ENCODE data around the gene F9.
"Not testable (repeated sequence)": the region's sequence is repeated elsewhere in the genome, so short reads cannot be mapped to it uniquely, and the experiment has no call there.

Gene F9

DNA sequence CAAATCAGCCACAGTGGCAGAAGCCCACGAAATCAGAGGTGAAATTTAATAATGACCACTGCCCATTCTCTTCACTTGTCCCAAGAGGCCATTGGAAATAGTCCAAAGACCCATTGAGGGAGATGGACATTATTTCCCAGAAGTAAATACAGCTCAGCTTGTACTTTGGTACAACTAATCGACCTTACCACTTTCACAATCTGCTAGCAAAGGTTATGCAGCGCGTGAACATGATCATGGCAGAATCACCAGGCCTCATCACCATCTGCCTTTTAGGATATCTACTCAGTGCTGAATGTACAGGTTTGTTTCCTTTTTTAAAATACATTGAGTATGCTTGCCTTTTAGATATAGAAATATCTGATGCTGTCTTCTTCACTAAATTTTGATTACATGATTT, at the start of gene F9:
Gene F9 (plus strand): TSS at position 190 of the 400 bp plus-strand sequence. CDS start 26 bp downstream, at position 216.
- DNase-seq (ENCODE audit: low spot score) = no peak

DNA sequence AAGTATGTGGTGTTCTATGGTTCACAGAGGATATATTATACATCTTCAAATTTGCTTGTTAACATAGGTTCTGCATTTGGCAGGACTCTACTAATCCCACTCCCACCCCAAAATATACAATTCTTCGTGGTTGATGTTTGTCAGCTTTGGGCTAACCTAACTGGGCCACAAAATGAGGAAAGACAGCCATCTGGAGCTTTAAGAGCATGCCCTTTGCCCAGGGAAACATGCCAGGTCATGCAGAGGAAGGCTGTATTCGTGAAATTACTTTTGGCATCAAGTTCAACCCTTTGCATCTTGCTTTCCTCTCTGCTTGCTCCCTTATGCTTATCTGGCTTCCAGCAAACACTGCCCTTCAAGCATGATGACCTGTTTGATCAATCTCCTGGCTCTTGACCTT, 46.8 kb upstream of the F9 start:
- DNase-seq (ENCODE audit: low spot score) = no peak

DNA sequence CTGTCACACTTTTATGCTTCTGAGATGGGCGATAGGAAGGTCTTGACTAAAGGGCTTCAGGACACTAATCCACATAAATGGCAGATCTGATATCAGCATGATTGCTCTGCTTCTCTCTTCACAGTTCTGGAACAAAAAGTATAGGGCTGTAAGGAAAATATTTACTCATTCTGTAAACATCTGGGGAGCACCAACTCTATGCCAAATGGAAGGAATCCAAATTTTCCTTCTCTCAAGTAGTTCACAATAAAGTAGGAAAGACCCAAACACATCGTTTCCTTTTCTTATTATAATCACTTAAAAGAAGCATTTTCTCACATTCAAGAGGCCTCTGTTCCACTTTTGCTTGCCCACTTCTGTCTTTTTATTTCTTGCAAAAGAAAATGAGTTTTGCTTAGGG, 45.9 kb upstream of the F9 start:
- no peak for DNase-seq (ENCODE audit: low spot score)

DNA sequence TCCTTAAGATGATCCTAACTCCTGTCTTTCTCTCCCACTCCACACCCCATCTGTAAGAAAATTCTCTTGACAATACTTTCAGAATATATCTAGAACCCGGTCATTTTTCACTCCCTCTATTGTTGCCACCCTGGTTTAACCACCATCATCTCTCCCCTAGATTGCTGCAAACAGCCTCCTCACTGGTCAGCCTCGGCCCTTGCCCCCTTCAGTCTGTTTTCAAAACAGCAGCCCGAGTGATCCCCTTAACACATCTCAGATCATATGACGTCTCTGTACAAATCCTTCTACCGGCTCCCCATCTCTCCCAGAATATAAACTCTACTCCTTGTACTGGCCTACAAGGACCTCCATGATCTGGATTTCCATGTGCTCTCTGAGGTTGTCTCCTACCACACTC, 35.2 kb upstream of the F9 start:
- DNase-seq (ENCODE audit: low spot score) = no peak

DNA sequence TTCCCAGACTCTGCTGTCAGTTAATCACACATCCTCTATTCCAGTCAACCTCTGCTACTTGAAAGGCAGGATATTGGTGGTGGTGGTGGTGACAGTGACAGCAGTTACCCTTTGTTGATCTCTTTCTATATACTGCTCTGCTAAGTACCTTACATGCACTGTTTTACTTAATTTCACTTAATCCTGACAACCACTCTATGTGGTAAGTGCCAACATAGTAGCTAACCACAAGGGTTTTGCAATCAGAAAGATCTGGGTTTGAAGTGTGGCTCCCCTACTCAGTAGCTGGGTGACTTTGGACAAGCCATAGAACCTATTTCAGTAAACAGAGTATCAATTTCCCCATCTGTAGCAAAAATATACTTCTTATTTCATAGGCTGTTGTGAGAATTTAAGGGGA, 24.2 kb upstream of the F9 start:
- no peak for DNase-seq (ENCODE audit: low spot score)

DNA sequence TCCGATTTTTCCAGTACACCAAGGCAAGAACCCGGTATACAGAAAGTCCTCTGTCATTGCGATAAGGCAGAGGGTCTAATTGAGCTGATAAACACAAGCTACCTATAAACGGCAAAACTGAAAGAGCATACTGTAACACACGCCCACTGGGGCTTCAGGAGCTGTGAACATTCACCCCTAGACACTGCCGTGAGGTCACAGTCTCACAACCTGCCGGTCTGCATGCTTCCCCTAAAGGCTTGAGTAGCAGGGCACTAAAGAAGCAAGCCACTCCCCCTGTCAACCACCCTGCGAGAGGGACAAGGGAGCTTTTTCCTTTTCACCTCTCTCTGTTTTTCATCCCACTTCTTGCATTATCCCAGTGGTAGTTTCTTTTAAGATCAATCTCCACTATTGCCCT, 22.4 kb upstream of the F9 start:
- no peak for DNase-seq (ENCODE audit: low spot score)

DNA sequence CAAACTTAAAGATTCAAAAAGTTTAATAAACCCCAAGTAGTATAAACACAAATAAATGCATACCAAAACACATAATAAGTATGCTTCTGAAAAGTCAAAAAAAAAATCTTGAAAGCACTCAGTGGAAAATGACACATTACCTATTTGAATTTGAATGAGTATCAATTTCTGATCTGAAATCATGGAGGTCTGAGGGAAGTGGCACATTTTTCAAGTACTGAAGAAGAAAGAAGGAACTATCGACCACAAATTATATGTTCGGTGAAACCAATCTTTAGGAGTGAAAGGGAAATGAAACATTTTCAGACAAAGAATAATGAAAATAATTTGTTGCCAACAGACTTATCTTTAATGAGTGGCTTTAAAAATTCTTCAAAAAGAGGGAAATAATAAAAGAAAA, 12.1 kb upstream of the F9 start:
- DNase-seq (ENCODE audit: low spot score) = no peak

DNA sequence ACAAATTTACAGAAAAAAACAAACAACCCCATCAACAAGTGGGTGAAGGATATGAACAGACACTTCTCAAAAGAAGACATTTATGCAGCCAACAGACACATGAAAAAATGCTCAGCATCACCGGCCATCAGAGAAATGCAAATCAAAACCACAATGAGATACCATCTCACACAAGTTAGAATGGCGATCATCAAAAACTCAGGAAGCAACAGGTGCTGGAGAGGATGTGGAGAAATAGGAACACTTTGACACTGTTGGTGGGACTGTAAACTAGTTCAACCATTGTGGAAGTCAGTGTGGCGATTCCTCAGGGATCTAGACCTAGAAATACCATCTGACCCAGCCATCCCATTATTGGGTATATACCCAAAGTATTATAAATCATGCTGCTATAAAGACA, 1.7 kb upstream of the F9 start:
- not testable (repeated sequence) for DNase-seq (ENCODE audit: low spot score)

DNA sequence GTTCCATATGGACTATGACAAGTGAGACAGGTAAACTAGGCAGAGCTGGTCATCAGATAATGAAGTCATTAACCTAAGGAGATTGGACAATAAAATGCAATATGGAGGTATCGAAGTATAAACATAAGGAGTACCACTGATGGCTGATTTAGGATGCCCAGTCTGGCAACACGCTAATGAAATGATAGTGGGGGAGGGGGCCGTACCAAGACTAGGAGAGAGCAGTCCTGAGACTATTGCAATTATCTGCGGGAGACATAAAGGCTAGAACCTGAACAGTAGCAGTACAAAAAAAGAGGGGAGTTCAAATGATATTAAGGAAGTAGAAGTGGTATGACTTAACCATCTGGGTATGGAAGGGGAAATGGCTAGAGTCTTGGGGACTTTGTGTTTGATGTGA, 2.3 kb downstream of the F9 start:
- no peak for DNase-seq (ENCODE audit: low spot score)

DNA sequence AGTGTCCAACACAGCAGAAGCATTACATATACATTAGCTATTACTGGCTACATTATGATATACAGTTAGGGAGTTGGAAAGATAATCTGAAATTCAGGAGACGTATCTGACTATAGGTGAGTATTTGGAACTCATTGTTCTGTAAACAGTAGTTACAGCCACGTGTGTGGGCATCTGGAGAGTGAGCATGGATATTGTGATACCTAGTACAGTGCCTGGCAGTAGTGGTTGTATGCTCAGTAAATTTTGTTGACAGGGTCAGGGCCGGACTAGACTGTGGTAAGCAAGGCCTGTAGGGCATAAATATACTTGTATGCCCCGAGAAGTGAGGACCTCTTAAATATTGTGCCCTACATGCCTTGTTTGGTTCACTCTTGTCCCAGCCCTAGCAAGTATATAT, 2.9 kb downstream of the F9 start:
- no peak for DNase-seq (ENCODE audit: low spot score)

DNA sequence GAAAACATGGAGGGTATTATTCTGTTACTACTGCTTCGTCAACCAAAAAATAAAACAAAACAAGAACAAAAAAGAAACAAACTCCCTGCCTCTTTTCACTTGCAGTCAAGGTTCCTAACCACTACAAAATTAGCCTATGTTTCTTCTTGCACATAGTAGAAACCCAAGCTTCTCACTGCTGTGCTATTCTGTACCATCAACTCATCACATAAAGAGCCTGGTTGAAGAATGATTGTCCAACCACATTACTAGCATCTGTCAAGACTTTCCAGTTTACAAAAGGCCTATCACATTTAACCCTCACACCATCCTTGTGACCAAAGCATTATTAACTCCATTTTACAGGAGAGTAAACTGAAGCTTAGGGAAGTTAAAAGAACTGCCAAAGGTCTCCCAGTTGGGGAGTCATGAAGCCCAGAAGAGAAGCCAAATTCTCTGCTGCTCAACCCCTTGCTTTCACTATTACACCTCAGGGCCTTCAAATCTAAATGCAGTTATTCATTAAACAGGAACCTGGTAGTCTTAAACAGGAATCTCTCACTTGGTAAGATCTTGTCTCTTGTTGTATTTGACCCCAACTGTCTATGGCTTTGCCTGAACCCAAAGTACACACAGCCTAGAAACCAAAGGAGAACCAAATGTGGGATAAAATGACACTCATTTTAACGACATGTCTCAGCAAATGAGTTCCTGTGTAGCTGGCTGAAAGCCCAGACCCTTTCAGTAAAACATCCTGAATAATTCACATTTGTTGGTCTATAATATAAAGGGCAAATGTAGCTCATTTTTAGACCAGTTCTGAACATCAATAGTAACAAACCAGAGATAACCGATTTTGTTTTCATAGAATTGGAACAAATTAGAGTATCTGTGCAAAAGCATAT, 8.6 kb downstream of the F9 start:
- no peak for DNase-seq (ENCODE audit: low spot score)

DNA sequence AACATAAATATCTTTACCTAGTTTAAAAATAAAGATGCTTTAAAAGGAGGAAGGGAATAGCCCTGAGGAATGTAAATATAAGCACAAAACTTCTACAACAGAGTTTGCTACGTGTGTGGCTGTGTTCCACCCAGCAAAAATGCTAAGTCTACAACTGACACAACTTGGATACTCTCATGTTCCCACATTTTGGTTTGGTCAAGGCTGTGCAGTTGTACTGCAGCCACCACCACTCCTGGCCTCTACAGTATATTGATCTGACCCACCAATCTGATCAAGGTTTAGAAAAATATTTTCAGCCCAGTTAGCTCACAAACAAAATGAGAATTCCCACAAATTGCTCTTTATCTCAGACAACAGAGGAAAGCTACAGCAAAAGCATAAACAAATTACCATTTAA, 12.1 kb downstream of the F9 start:
- no peak for DNase-seq (ENCODE audit: low spot score)

DNA sequence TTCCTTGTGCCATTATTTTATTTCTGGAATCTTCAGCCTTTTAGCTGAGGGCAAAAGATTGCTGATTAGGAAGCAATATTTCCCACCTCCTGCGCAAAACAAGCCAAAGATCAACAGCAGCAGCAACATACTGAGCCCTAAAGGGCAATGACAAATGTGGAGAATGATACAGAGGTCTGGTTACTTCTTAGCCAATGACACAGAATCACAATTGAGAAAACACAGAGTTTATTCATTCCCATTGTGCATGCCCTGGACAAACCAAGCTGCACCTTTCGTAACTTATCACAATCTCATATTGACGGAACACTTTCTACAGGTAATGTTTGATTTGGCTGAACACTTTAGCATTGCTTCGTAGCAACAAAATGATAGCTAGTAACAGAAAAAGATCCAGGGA, 13.4 kb downstream of the F9 start:
- DNase-seq (ENCODE audit: low spot score) = no peak

DNA sequence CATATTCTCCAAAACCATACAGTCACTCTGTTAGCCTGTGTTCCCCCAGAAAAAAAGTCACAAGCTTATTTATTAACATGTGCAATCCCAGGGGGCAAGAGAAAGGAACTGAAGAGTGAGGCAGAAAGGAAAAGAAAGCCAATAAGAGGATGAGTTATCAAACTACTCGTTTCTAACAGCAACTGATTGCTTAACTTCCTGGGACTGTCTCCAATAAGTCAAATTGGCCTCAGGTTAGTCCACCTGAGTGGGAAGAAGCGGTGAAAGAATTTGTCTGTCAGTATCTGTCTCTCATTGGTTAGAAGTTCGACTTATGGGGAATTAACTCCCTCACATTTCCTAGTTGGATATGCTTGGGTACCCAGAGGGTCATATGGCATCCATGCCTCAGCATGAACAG, 14.1 kb downstream of the F9 start:
- no peak for DNase-seq (ENCODE audit: low spot score)

DNA sequence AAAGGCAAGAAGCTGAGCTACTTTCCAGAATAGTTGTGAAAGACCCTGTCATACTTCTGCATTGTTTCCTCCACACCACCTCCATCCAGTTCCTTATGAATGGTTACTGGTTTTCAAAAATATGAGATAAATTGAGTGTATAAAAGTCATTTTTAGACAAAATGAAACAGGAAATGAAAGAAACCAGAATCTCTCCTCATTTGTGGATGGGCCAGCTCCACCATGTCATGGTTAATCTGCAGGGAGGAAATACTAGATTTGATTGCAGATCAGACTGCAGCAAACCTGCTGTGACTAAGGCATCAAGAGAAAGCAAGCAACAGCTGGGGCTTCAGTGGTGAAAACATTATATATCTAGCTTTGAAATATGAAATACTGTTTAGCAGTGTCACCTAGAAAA, 23.8 kb downstream of the F9 start:
- no peak for DNase-seq (ENCODE audit: low spot score)

DNA sequence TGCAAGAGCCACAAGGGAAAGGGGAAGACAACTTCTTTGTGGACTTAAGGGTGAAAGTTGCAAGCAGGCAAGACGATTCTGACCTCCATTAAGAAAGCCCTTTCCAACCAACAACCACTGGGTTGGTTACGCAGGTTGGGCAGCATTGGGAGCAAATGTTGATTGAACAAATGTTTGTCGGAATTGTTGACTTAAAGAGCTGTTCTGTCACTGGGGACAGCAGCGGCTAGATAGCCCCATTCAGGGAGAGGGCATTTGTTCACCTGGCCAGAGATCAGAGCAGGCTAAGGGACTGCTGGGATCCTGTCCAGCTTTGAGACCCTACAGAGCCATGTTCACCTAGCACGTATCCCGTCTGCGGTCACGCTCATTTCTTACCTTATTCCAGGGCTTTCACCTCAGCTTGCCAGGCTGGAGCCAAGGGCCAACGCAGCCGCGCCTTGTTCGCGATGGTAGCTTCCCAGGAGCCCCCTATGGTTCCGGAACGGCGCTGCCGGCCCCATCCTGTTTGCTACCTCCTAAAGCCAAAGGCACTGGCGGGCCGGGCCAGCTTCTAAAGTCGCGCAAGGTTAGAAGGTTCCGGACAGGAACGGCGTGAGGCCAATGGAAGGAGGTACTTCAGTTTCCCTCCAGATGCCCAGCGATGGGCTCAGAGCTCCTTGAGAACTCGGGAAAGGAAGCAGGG, 24.6 kb downstream of the F9 start:
- DNase-seq (ENCODE audit: low spot score) = no peak

DNA sequence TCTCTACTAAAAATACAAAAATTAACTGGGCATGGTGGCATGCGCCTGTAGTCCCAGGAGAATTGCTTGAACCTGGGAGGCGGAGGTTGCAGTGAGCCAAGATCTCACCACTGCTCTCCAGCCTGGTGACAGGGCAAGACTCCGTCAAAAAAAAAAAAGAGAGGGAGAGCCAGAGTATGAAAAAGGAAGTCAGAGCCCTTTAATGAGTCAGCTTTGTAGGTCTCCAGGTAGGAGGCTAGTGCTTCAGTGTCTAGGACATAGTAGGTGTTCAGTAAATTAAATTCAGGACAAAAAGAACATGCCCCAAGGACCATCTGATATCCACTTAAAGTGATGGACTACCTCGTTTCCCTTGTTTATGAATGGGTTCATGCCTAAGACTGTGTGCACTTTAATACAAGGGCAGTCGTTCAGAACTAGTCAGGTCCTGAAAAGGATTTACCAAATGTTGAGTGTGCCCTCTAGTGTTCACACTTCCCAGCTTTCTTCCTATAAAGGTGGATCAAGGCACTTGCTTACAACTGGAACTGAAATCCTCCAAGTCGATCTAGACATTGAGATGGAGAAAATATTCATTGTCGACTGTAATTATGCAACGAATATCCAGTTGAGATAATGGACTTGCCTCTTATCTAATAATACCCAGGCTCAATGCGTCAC, 29.0 kb downstream of the F9 start:
- DNase-seq (ENCODE audit: low spot score) = peak; percentile 4

DNA sequence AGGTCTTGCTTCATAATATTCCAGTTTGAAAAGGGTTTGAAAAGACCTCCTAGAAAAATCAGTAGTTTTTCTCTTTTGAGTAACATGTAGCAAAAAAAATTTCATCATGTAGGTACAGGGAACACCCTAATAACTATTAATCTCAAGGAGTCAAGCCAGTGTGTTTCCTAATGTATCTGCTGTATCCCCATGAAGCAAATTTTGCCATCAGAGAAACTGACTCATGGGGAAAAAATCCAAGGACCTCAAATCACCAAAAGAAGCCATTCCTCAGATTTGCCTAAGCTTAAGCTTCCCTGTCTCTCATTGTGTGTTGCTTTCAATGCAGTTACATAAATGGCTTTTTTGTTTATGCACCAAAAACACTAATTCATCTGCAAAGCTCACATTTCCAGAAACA, 29.7 kb downstream of the F9 start:
- no peak for DNase-seq (ENCODE audit: low spot score)

DNA sequence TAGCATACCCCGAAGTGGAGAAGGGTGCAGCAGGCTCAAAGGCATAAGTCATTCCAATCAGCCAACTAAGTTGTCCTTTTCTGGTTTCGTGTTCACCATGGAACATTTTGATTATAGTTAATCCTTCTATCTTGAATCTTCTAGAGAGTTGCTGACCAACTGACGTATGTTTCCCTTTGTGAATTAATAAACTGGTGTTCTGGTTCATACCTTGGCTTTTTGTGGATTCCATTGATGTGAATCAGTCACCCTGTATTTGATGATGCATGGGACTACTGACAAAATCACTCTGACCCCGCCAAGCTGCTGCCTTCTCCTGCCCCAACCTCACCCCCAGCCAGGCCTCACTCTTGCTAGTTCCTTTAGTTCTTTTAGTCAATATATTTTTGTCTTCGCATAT, 32.7 kb downstream of the F9 start:
- DNase-seq (ENCODE audit: low spot score) = no peak

DNA sequence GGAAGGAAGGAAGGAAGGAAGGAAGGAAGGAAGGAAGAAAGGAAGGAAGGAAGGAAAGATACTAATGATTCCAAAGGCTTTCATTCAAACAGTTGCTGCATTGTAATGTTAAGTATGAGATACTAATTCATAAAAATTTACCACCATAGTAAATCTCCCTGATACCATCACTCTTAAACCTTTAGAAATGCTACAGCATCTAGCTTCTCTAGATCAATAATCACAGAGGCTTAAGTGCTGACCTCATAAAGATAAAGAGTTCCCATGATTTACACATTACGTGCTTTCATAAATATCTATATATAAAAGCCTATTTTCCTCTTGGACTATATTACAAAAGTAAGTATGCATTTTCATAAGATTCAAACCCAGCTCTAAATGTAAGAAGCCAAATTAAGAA, 36.4 kb downstream of the F9 start:
- DNase-seq (ENCODE audit: low spot score) = no peak

DNA sequence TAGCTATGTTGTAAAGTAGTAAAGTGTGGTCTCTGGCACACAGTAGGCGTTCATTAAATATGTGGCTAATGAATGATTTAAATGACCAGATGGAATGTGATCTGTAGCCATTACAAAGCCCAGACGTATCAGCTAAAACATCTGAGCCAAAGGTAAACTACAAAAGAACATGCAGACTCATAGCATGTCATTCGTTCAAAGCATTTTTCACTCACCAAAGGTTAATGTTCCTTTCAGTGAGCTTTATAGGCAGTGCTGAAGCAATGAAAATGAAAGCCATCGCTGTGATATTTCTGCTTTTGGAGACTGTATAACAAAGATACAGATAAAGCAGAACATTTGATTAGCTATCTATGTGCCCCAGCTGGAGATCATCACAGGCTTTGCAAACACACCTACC, 50.5 kb downstream of the F9 start:
- no peak for DNase-seq (ENCODE audit: low spot score)

DNA sequence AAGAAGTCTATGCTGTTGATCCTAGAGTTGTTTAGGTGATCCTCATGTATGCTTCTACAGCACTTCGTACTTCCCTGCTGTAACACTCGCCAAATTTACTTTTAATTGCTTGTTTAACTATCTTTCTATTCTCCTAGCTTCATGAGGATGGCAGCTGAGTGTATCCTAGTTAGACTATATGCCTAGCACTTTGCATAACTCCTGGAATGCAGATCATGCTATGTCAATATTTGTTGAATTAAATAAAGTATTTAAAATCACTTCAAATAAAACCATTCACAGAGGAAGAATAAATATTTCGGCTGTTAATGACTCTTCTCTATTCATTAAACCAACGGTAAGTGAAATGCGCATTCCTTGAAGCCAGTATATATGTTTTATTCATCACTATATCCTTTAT, 55.1 kb downstream of the F9 start:
- no peak for DNase-seq (ENCODE audit: low spot score)

DNA sequence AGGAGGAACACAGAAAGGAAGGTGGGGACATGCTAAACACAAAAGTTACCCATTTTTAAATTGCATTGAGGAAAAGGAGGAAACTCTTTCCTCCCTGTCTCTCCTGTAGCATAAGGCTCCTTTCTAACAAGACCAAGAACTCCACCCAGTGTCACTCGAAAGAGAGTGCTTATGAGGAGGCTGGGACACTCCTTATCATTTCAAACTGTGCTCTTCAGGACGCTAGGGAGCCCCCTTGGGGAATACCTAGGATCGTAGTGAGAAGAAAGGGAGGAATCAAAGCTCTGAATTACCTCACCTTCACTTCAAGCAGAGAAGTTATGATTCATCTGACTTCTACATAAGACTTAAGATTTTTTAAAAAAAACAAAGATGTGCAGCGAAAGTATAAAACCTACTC, 65.5 kb downstream of the F9 start:
- DNase-seq (ENCODE audit: low spot score) = no peak
